ELR (cell line): ENCODE results near the gene MLPH.
A peak's percentile ranks its signal among the peaks of the same experiment; 100 is the strongest.

ENCODE experiments used
- DNase-seq: peaks from one replicate; pipeline ENCODE4 v3.0.0-alpha.2; 2015; ENCODE audit warnings: low read depth

MLPH gene

DNA sequence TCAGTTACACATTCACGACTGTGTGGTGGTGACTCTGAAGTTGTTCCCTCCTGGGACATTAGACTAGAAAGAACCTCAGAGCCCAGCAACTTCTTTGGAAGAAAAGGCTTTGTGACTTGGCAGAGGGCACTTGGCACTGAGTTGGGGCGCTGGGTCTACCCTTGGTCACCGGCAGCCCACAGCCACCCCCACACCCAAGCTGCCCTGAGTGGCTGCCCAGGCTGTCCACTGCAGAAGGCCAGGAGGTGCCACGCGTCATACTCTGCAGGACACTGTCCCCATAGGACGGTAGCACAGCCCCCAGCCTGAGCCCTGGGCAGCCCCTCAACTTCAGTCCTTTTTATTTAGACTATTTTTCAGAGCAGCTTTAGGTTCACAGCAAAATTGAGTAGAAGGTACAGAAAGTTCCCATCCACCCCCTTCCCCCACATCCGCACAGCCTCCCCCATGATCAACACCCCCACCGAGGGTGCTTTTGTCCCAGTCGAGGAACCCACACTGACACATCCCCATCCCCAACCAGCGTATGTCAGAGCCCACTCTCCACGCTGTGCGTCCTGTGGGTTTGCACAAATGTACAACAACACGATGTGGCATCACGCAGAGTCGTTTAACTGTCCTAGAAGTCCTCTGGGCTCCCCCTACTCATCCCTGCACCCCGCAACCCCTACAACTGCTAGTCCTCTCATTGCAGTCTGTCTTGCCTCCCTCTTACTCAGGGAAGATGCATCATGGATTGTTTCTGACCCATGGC, 80.4 kb downstream of the MLPH start:
- no peak for DNase-seq

DNA sequence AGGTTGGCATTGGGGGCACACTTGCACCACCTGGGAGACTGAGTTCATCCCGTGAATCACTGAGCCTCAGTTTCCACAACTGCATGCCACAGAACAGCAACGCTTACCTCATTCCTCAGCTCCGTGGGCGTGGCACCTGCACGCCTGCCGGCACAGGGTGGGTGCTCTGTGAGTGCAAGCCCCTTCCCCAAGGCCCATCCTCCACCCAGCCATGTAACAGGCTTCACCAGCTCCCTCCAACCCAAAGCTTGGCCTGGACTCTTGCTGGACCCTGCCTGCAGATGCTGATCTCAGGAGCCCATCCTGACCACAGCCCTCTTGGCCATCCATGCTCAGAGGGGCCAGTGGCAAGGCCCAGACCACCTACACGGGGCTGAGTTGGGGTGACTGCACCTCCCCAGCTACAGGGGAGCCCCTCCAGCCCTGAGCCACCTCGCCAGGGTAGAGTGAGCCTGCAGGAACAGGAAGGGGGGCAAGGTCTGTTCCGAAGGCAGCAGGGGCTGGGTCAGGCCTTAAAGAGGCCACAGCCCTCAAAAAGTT, 81.1 kb downstream of the MLPH start:
- no peak for DNase-seq

GRCh38 chr2:237569041-237569440, 82.0 kb downstream of the MLPH start:
- no peak for DNase-seq

- no peak for DNase-seq
These were observed 82.8 kb downstream of the MLPH start for GRCh38 chr2:237569896-237570295.

DNA sequence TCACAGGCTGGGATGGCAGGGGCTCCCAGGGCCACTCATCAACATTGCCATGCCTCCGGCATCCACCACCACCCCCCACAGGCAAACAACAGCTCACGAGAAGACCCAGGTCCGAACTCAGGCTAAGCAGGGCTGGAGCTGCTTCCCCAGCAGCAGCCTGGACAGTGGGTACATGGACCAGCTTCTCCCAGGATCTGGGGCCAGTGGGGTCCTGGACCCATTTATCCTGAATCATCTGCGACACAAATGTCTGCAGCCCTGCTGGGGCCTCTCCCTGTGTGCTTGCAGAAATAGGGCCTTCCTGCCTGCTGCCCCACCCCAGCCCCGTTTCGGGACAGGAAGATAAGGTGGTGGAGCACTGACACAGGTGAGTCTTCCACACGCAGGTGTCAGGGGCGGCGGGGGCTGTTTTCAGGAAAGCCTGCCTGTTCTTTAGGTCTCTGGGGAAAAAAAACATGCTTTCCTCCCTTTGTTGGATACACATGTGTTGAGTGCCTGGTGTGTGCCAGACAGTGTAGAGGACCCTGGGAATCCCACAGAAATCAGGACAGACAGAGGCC, 83.8 kb downstream of the MLPH start:
- no peak for DNase-seq

GRCh38 chr2:237571551-237571950, 84.5 kb downstream of the MLPH start:
- no peak for DNase-seq

GRCh38 chr2:237572021-237572741, 85.1 kb downstream of the MLPH start:
- peak; percentile 94 for DNase-seq

- DNase-seq = no peak
These were observed 85.7 kb downstream of the MLPH start for GRCh38 chr2:237572742-237573101.

- DNase-seq = no peak
These were observed 86.8 kb downstream of the MLPH start for GRCh38 chr2:237573721-237574415.

- DNase-seq = no peak
These were observed 87.4 kb downstream of the MLPH start for GRCh38 chr2:237574467-237574866.

- DNase-seq = no peak
These were observed 88.1 kb downstream of the MLPH start for GRCh38 chr2:237574894-237575868.

- no peak for DNase-seq
These were observed 89.1 kb downstream of the MLPH start for GRCh38 chr2:237575869-237576862.

GRCh38 chr2:237576974-237577373, 89.9 kb downstream of the MLPH start:
- no peak for DNase-seq

DNA sequence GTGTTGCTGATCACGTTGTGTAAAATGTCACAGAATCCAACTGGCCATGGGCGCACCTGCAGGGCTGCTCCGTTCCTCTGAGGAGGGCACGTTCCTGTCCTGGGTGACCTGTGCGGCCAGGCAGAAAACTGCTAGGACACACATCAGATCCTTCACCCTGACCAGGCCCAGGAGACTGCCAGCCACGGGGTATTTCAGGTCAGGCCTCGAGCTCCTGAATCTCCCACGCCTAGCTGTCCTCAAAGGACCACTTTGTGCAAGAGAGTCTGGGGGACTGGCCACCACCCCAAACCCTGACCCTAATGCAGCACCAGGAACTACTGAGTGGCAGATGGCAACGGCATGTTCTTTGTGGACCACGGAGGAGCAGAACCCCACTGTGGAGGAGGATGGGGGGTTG, 90.4 kb downstream of the MLPH start:
- no peak for DNase-seq

DNA sequence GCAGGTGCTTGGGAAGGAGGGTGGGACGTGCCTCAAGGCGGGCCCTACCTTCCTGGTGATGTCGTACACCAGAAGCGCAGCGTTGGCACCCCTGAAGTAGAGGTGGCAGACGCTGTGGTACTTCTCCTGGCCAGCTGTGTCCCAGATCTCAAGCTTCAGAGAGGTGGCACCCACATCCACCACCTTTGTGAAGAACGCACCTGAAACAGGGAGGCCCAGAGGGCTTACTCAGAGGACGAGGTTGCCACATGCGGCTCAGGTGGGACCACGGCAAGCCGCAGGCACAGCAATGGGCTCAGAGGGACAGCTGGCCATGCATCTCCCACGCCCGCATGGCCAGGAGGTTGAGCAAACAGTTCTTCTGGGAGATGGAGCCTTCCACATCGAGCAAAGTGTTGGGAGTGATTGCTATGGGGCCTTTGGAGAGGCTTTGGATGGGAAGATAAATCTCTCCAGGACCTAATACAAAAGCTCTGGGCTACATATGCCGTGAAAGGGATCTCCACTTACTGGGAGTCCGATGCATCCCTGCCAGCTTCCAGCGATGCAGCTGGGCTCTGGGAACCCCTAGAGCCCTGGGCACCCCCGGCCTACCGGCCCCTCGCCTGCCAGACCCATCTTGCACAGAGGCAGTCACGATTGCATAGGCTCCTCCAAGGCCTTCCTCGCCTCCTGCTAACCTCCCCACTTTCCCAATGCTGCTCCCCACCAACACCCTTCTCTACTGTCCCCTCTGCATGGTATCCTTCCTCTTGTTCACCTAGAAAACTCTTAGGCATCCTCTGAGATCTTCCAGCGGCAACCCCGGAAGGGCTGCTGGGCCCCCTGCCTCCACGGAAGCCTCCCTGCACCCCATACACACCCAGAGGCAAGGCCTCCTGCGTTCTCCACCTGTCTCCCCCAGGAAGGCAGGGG, 91.2 kb downstream of the MLPH start:
- no peak for DNase-seq

DNA sequence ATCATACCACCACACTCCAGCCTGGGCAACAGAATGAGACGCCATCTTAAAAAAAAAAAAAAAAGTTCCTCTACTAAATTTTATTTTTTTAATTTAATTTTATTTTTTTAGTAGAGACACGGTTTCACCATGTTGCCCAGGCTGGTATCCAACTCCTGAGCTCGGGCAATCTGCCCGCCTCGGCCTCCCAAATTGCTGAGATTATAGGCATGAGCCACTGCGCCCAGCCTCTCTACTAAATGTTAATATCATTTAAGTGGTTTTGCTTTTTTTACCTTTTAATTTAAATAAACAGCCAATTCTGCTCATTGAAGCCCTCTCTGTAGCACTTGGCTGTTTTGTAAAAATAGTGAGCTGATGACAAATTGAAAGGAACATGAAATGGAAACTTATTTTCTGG, 94.3 kb downstream of the MLPH start:
- no peak for DNase-seq

DNA sequence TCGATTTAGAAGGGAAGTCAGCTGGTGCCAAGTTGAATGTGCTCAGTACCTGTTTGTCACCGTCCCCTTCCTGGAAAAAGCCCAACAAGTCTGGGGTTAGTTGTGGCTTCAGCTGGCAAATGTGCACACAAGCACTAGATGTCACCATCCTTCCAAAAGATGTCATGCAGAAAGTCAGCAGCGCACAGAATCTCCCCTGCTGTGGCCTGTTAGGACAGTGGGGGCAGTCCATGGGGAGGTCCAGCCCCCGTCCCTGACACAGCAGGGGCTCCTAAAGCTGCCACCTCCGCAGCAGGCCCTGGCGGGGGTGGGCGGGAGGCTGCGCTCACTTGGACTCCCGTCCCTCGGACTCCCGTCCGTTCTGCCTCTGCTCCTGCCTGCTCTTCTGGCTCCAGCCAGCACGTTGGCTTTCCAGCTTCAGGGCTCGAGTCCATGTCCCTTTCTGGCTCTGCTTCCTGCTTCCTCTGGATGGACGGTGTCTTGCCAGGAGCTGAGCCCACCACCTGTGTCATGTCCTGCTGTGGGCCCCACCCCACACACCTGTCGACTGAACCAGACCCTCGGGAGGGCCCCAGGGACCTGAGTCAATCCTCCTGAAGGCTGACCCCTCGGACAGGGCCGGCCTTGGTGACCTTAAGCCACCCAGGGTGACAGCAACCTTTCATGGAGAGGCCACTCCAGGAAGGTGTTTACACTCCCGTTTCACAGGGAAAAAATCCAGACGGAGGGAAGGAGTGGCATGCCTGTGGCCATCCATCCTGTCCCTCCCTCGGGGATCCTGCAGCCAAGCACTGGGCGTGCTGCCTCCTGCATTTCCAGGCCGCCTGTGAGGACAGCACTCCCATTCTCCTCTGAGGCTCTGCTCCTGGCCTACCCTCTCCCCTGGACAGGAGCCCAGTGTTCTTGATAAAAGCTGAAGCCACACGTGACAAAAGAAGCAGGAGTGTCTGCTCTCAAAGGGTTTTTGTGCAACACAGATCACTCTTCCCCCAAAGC, 95.0 kb downstream of the MLPH start:
- DNase-seq = peak; percentile 66
